CD4-positive, alpha-beta memory T cell (primary cell): ENCODE results near the gene TPST2. TPM values are rescaled to one million over a fixed set of nuclear protein-coding genes. Genes with fewer than 3 reads are reported as not detected.
A peak's percentile ranks its signal among the peaks of the same experiment; 100 is the strongest.

Experiments used
- CTCF ChIA-PET: fragments of 350-600 bp; sonication (Branson Sonifier 250); formaldehyde crosslinking; loops from one replicate; lab custom pipeline; 2021; ENCODE audit warnings: inconsistent platforms; ENCODE audit not compliant: partially characterized antibody; lab: Charles Lee
- POLR2A ChIA-PET: fragments of 350-600 bp; sonication (Branson Sonifier 250); formaldehyde crosslinking; loops from one replicate; lab custom pipeline; 2021; ENCODE audit not compliant: partially characterized antibody; lab: Charles Lee
- DNase-seq, 5 donors: peaks; one replicate each; pipeline versions ENCODE4 v3.0.0 to v3.0.0-alpha.2; 2020 to 2022; ENCODE audit warnings: mixed read lengths in 1 of 5
- H3K27ac ChIP-seq: one replicate; pipeline ENCODE4 v1.7.0; 2013; ENCODE audit warnings: low read depth, low read length
- H3K27me3 ChIP-seq: 2 replicates; pipeline ENCODE4 v1.7.0; 2013; ENCODE audit warnings: mild to moderate bottlenecking, low read length, moderate library complexity; ENCODE audit not compliant: insufficient read depth
- H3K36me3 ChIP-seq: 2 replicates; pipeline ENCODE4 v1.7.0; 2013; ENCODE audit warnings: mild to moderate bottlenecking, low read length, moderate library complexity; ENCODE audit not compliant: insufficient read depth
- H3K4me1 ChIP-seq: 2 replicates; pipeline ENCODE4 v1.7.0; 2013; ENCODE audit warnings: mild to moderate bottlenecking, low read length, moderate library complexity; ENCODE audit not compliant: insufficient read depth
- H3K4me3 ChIP-seq, 2 donors: one replicate each; pipeline ENCODE4 v1.7.0; 2013; ENCODE audit warnings: low read length in 2 of 2, mild to moderate bottlenecking in 1 of 2
- H3K9me3 ChIP-seq, 2 donors: one replicate each; pipeline ENCODE4 v1.7.0; 2013; ENCODE audit warnings: low read length in 2 of 2, control low read depth in 1 of 2; ENCODE audit not compliant: control insufficient read depth in 1 of 2
- H3K27ac Mint-ChIP-seq, 7 donors: one replicate each; pipeline ENCODE4 v1.8.0; 2020 to 2021; ENCODE audit warnings: mixed read lengths in 7 of 7, mild to moderate bottlenecking in 6 of 7, inconsistent platforms in 3 of 7, moderate library complexity in 3 of 7
- H3K27me3 Mint-ChIP-seq, 2 donors: one replicate each; pipeline ENCODE4 v1.8.0; 2020 to 2021; ENCODE audit warnings: mixed read lengths in 2 of 2
- H3K36me3 Mint-ChIP-seq, 2 donors: one replicate each; pipeline ENCODE4 v1.8.0; 2020 to 2021; ENCODE audit warnings: mixed read lengths in 2 of 2, inconsistent platforms in 1 of 2, mild to moderate bottlenecking in 1 of 2
- H3K4me1 Mint-ChIP-seq, 4 donors: one replicate each; pipeline ENCODE4 v1.8.0; 2020 to 2021; ENCODE audit warnings: mixed read lengths in 4 of 4, mild to moderate bottlenecking in 1 of 4
- H3K4me3 Mint-ChIP-seq, 8 donors: one replicate each; pipeline ENCODE4 v1.8.0; 2020 to 2021; ENCODE audit warnings: mixed read lengths in 8 of 8, mild to moderate bottlenecking in 7 of 8, moderate library complexity in 6 of 8, inconsistent platforms in 3 of 8
- H3K9me3 Mint-ChIP-seq, 8 donors: one replicate each; pipeline ENCODE4 v1.8.0; 2020 to 2021; ENCODE audit warnings: mixed read lengths in 8 of 8, mild to moderate bottlenecking in 5 of 8, inconsistent platforms in 3 of 8, moderate library complexity in 1 of 8
- intact Hi-C: fragments of 100-400 bp; cut with micrococcal nuclease; formaldehyde crosslinking; loops from one replicate; pipeline ENCODE4 v1.15.1; 2023
- polyA plus RNA-seq, 2 donors: library from polyadenylated mRNA; unstranded; fragments of 300-500 nt; fragmentation: Illumina TruSeq; gene quantifications; one replicate each; pipeline ENCODE4 v1.2.3, GENCODE V29; 2021
- total RNA-seq, 2 experiments: library from RNA; stranded (reverse); gene quantifications; one replicate each; pipeline ENCODE4 v1.2.3, GENCODE V29; 2021

The TPST2 gene
- total and polyA plus RNA-seq, 4 experiments from 2014 or later, result 23.9 to 47.8 (median 37.2) TPM

DNA sequence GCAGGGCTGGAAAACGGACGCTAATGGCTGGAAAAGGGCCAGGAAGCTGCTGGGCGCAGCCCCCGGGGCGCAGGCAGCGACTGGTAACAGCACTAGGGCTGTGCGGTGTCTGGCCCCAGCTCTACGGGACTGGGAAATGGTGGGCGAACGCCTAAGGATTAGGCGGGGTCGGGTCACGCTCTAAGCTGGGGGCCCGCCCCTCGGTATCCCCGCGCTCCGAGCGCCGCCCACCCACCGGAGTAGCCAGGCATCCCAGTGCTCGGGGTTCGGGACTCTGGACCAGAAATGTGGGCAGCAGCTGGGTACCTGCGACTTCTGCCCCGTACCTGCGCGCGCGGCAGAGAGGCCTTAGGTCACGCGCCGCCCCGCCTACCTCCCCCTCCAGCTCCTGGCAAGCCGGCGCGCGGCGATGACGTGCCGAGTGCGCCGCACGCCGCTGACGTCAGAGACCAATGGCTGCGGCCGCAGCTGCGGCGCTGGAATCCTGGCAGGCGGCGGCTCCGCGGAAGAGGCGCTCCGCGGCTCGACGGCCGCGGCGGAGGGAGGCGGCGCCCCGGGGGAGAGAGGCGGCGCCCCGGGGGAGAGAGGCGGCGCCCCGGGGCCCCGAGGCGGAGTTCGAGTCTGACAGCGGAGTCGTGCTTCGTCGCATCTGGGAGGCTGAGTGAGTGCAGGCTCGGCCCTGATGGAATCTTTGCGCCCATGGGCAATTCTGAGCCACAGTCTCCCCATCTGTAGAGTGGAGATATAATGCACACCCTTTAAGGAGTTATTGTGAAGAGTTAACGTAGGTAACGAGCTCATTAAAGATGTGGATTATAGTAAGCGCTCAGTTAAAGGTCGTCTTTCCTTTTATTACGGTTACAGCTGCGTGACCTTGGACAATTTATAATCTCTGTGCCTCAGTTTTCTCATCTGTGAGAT is 106.2 kb downstream of the TPST2 start, which contains the start of the genes HPS4 and SRRD:
HPS4 (minus strand) TSS at position 345 of the 921 bp plus-strand sequence. CDS start 2,021 bp downstream, outside the sequence.
SRRD (plus strand) TSS at position 439 of the 921 bp plus-strand sequence; CDS start at position 453, 14 bp downstream.
- intact Hi-C loops, result loop anchor here (1.0 to 2.0 kb wide), 5 partner anchors 29 to 189 kb away; partner anchors contain the start of genes ASPHD2, TFIP11 and TPST2
- Histone ChIP-seq H3K36me3 (peaks cover 11% of the 10 kb centered on the region), H3K4me1 (peaks cover 70% of the 10 kb centered on the region), H3K27ac (peak within 1 kb of the TSS; percentile 95), H3K9me3 (no peaks in the 10 kb centered on the region), H3K27me3 (no peaks in the 10 kb centered on the region), H3K4me3 (peak within 1 kb of the TSS; percentile 51 to 92)
- H3K4me3 Mint-ChIP-seq, result peak within 1 kb of the TSS; percentile 91 to 98 (median 92)
- H3K36me3 Mint-ChIP-seq, result peaks cover 18 to 52% of the 10 kb centered on the region in 2 donors
- peak within 1 kb of the TSS; percentile 93 to 99 (median 99) for H3K27ac Mint-ChIP-seq
- no peaks in the 10 kb centered on the region for H3K27me3 Mint-ChIP-seq
- ChIA-PET POLR2A (interaction anchor here (0.7 to 6.4 kb wide), 28 partner anchors 9 to 1436 kb away, joined by 3 to 68 read pairs (median 6); partner anchors contain the start of genes ASPHD2, MIAT, PITPNB and TFIP11), CTCF (interaction anchor here (0.9 to 4.1 kb wide), 4 partner anchors 19 to 183 kb away, joined by 3 to 17 read pairs (median 6); partner anchors contain the start of gene TFIP11)
- peak; percentile 91 to 96 (median 94) for DNase-seq
- H3K4me1 Mint-ChIP-seq, result peaks cover 50 to 79% (median 66%) of the 10 kb centered on the region in 4 donors
- peaks cover 0 to 3% (median 0%) of the 10 kb centered on the region in 8 donors for H3K9me3 Mint-ChIP-seq

DNA sequence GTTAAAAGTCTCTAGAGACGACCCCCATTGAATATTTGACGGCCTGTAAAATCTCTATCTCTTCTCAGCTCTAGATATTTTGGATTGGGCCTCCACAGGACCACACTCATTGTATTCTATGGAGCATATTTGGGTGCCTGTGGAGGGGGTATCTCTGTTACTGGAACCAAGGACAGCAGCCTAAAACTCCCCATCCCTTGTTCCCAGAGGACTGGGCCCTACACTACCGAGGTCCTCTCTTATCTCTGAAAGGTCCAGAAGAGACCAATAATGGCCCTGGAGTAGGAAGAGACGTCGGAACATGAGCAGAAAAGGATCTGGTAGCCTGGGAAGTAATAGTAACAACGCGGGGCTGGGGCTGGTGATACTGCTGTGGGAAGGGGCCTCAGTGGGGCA is 106.9 kb downstream of the TPST2 start:
- Histone ChIP-seq H3K27me3 (no peaks in the 10 kb centered on the region), H3K9me3 (no peaks in the 10 kb centered on the region), H3K36me3 (peaks cover 5% of the 10 kb centered on the region), H3K27ac (peak overlapping the region; percentile 95), H3K4me3 (peak overlapping the region; percentile 51 to 77), H3K4me1 (peaks cover 72% of the 10 kb centered on the region)
- CTCF ChIA-PET, result interaction anchor here (1.1 to 4.1 kb wide), 2 partner anchors 22 to 29 kb away, joined by 3 to 17 read pairs; partner anchors contain the start of gene TFIP11
- Mint-ChIP-seq H3K27ac (peak overlapping the region; percentile 93 to 99 (median 99)), H3K4me3 (peak overlapping the region; percentile 91 to 98 (median 92)), H3K9me3 (peaks cover 0 to 3% (median 0%) of the 10 kb centered on the region in 8 donors), H3K36me3 (peaks cover 12 to 47% of the 10 kb centered on the region in 2 donors), H3K4me1 (peaks cover 51 to 82% (median 69%) of the 10 kb centered on the region in 4 donors), H3K27me3 (no peaks in the 10 kb centered on the region)
- intact Hi-C loops, result loop anchor here (1.0 to 2.0 kb wide), 5 partner anchors 29 to 189 kb away; partner anchors contain the start of genes ASPHD2, TFIP11 and TPST2
- peak in 1 of 5 donors; percentile 7 for DNase-seq
- POLR2A ChIA-PET, result interaction anchor here (0.7 to 6.4 kb wide), 25 partner anchors 9 to 1436 kb away, joined by 3 to 68 read pairs (median 6); partner anchors contain the start of genes ASPHD2, MIAT, PITPNB and TFIP11

DNA sequence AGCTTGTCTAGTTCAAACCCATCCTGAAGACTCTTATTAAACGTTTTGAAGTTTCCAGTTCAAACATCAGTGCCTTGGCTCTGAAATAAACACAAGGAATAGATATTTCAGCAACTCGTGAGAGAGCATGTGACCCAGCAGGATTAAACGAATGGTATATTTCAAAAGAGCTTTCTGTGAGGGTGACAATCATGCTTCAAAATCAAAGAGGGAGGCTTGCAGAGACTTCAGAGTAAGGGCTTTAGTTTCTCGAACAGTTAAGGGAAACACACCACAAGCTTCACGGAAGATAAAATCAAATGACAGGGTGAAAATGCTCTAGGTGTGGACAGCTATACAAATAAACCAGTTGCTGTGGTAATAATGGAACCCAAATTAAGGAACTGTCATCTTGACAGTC is 107.8 kb downstream of the TPST2 start:
- peak overlapping the region; percentile 6 for H3K27ac ChIP-seq
- H3K27me3 ChIP-seq, result no peaks in the 10 kb centered on the region
- no peak overlapping the region for H3K4me3 ChIP-seq
- H3K4me1 Mint-ChIP-seq, result peaks cover 56 to 91% (median 77%) of the 10 kb centered on the region in 4 donors
- peaks cover 6% of the 10 kb centered on the region for H3K36me3 ChIP-seq
- peaks cover 0 to 3% (median 0%) of the 10 kb centered on the region in 8 donors for H3K9me3 Mint-ChIP-seq
- peaks cover 18 to 48% of the 10 kb centered on the region in 2 donors for H3K36me3 Mint-ChIP-seq
- no peaks in the 10 kb centered on the region for H3K27me3 Mint-ChIP-seq
- H3K4me1 ChIP-seq, result peaks cover 72% of the 10 kb centered on the region
- no peaks in the 10 kb centered on the region for H3K9me3 ChIP-seq
- peak overlapping the region; percentile 68 to 98 (median 92) for H3K4me3 Mint-ChIP-seq
- POLR2A ChIA-PET, result interaction anchor here (0.9 to 6.4 kb wide), 7 partner anchors 12 to 190 kb away, joined by 3 to 68 read pairs (median 40); partner anchors contain the start of genes ASPHD2 and TFIP11
- H3K27ac Mint-ChIP-seq, result peak overlapping the region; percentile 75 to 99 (median 98)
- no peak for DNase-seq
- CTCF ChIA-PET, result interaction anchor here (4.1 kb wide), 1 partner anchor 21 kb away, joined by 17 read pairs; no protein-coding TSS in a partner anchor
- intact Hi-C loops, result loop anchor here (2.0 kb wide), 2 partner anchors 53 to 177 kb away; partner anchors contain the start of gene ASPHD2

DNA sequence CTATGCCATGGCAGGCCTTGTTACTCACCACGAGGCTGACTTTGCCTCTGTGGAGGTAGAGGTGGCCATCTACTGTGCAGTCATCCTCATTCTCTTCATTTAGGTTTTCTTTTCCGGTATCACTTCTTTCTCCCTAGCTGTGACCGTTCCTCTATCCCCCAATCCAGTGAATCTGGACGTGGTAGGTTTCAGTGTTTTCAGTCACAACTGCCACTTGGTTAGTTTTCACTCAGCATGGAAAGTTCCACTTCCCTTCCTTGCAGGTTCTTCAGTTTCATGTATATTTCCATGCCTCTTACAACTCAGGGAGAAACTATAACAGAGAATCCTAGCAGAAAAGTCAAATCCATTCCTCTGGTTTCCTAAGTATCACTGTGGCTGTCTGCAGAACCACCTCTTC is 108.2 kb downstream of the TPST2 start:
- H3K27ac ChIP-seq, result peak overlapping the region; percentile 6
- H3K9me3 ChIP-seq, result no peaks in the 10 kb centered on the region
- peak overlapping the region in 6 of 7 donors; percentile 75 to 99 (median 98) for H3K27ac Mint-ChIP-seq
- H3K4me3 ChIP-seq, result no peak overlapping the region
- H3K4me3 Mint-ChIP-seq, result peak overlapping the region in 7 of 8 donors; percentile 44 to 98 (median 92)
- no peak for DNase-seq
- peaks cover 59 to 91% (median 77%) of the 10 kb centered on the region in 4 donors for H3K4me1 Mint-ChIP-seq
- CTCF ChIA-PET, result interaction anchor here (1.0 to 4.1 kb wide), 2 partner anchors 21 to 193 kb away, joined by 3 to 17 read pairs; no protein-coding TSS in a partner anchor
- peaks cover 10% of the 10 kb centered on the region for H3K36me3 ChIP-seq
- H3K4me1 ChIP-seq, result peaks cover 72% of the 10 kb centered on the region
- peaks cover 22 to 53% of the 10 kb centered on the region in 2 donors for H3K36me3 Mint-ChIP-seq
- no peaks in the 10 kb centered on the region for H3K27me3 Mint-ChIP-seq
- peaks cover 0 to 3% (median 0%) of the 10 kb centered on the region in 8 donors for H3K9me3 Mint-ChIP-seq
- intact Hi-C loops, result loop anchor here (2.0 kb wide), 2 partner anchors 53 to 177 kb away; partner anchors contain the start of gene ASPHD2
- POLR2A ChIA-PET, result interaction anchor here (0.9 to 6.4 kb wide), 6 partner anchors 11 to 191 kb away, joined by 3 to 68 read pairs (median 32); partner anchors contain the start of gene TFIP11
- H3K27me3 ChIP-seq, result no peaks in the 10 kb centered on the region

DNA sequence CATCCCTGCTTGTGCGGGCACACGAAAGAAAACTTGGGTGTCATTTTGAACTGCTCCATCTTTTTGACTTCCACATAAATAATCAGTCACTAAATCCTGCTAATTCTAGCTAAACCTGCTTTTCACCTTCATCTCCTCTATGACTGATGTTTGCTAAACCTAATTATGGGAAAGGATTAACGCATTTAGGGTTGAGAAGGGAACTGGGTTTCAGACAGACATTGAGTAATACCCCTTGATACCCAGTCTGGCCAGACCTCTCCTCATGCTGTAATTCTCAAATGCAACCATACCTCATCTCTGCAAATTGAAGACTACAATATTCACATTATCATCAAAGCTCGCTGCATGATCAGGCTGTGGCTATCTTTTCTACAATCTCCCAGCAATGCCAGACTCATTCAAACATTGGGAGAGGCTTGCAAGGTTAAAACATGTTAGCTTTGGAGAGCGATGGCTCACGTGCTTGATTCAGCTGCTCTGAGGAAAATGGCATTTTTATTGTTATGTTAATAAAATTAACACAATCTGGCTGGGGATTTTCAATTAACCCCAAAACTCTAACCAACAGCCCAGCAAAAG is 108.7 kb downstream of the TPST2 start:
- H3K36me3 Mint-ChIP-seq, result peaks cover 25 to 53% of the 10 kb centered on the region in 2 donors
- H3K9me3 ChIP-seq, result no peaks in the 10 kb centered on the region
- POLR2A ChIA-PET, result interaction anchor here (1.2 to 6.4 kb wide), 3 partner anchors 20 to 162 kb away, joined by 4 to 68 read pairs (median 40); partner anchors contain the start of gene TFIP11
- intact Hi-C loops, result no loop called here
- peaks cover 70% of the 10 kb centered on the region for H3K4me1 ChIP-seq
- H3K27me3 ChIP-seq, result no peaks in the 10 kb centered on the region
- H3K27ac ChIP-seq, result no peak overlapping the region
- H3K4me1 Mint-ChIP-seq, result peaks cover 57 to 88% (median 75%) of the 10 kb centered on the region in 4 donors
- H3K27ac Mint-ChIP-seq, result peak overlapping the region in 6 of 7 donors; percentile 7 to 99 (median 64)
- H3K27me3 Mint-ChIP-seq, result no peaks in the 10 kb centered on the region
- peak overlapping the region in 7 of 8 donors; percentile 23 to 98 (median 92) for H3K4me3 Mint-ChIP-seq
- H3K9me3 Mint-ChIP-seq, result peaks cover 0 to 3% (median 0%) of the 10 kb centered on the region in 8 donors
- H3K4me3 ChIP-seq, result no peak overlapping the region
- peaks cover 13% of the 10 kb centered on the region for H3K36me3 ChIP-seq
- DNase-seq, result no peak
- CTCF ChIA-PET, result interaction anchor here (1.0 to 4.1 kb wide), 3 partner anchors 20 to 193 kb away, joined by 3 to 17 read pairs (median 4); no protein-coding TSS in a partner anchor

DNA sequence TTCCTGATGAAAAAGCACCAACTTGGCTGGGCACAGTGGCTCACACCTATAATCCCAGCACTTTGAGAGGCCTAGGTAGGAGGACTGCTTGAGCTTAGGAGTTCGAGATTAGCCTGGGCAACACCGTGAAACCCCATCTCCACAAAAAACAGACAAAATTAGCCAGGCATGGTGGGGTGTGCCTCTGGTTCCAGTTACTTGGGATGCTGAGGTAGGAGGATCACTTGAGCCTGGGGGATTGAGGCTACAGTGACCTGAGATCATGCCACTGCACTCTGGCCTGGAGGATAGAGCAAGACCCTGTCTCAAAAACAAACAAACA is 109.4 kb downstream of the TPST2 start:
- H3K36me3 ChIP-seq, result peaks cover 13% of the 10 kb centered on the region
- H3K9me3 ChIP-seq, result no peaks in the 10 kb centered on the region
- POLR2A ChIA-PET, result interaction anchor here (4.3 to 6.4 kb wide), 2 partner anchors 21 to 34 kb away, joined by 40 to 68 read pairs; partner anchors contain the start of gene TFIP11
- CTCF ChIA-PET, result interaction anchor here (0.9 to 1.0 kb wide), 2 partner anchors 32 to 184 kb away, joined by 3 to 4 read pairs; partner anchors contain the start of gene TFIP11
- Mint-ChIP-seq H3K9me3 (peaks cover 0 to 3% (median 0%) of the 10 kb centered on the region in 8 donors), H3K27me3 (no peaks in the 10 kb centered on the region), H3K36me3 (peaks cover 25 to 50% of the 10 kb centered on the region in 2 donors), H3K4me1 (peaks cover 52 to 81% (median 70%) of the 10 kb centered on the region in 4 donors), H3K4me3 (peak overlapping the region; percentile 27 to 90 (median 68)), H3K27ac (peak overlapping the region in 6 of 7 donors; percentile 7 to 97 (median 48))
- no peaks in the 10 kb centered on the region for H3K27me3 ChIP-seq
- no peak for DNase-seq
- peaks cover 63% of the 10 kb centered on the region for H3K4me1 ChIP-seq
- intact Hi-C loops, result no loop called here
- no peak overlapping the region for H3K4me3 ChIP-seq
- H3K27ac ChIP-seq, result no peak overlapping the region
